Upper lobe of right lung (tissue), 1 donor: Measurements from ENCODE around the gene DUSP12. TPM values are rescaled to one million over a fixed set of nuclear protein-coding genes. Genes with fewer than 3 reads are reported as not detected.
"Not testable (repeated sequence)": the region's sequence is repeated elsewhere in the genome, so short reads cannot be mapped to it uniquely, and the experiment has no call there.

Source experiments
- ATAC-seq: fragments of 200-7000 bp; cut with Tn5 transposase; one replicate; pipeline ENCODE4 v1.9.1; 2020; ENCODE audit warnings: mild to moderate bottlenecking, moderate library complexity
- DNase-seq: peaks from one replicate; pipeline ENCODE4 v3.0.0-alpha.2; 2020
- H3K27ac ChIP-seq: fragments of 200-600 bp; one replicate; pipeline ENCODE4 v1.8.0; 2022
- H3K27me3 ChIP-seq: fragments of 200-600 bp; one replicate; pipeline ENCODE4 v1.8.0; 2022; ENCODE audit warnings: mild to moderate bottlenecking
- H3K36me3 ChIP-seq: fragments of 200-600 bp; one replicate; pipeline ENCODE4 v1.8.0; 2022
- H3K4me1 ChIP-seq: fragments of 200-600 bp; one replicate; pipeline ENCODE4 v1.8.0; 2022
- H3K4me3 ChIP-seq: fragments of 200-600 bp; one replicate; pipeline ENCODE4 v1.8.0; 2022; ENCODE audit warnings: mild to moderate bottlenecking
- H3K9me3 ChIP-seq: fragments of 200-600 bp; one replicate; pipeline ENCODE4 v1.8.0; 2022
- CTCF ChIP-seq: fragments of 200-600 bp; IDR thresholded peaks from one replicate; pipeline ENCODE4 v1.8.0; 2022; ENCODE audit warnings: antibody characterized with exemption
- intact Hi-C: fragments of 100-400 bp; cut with DNase I; formaldehyde crosslinking; loops from one replicate; pipeline ENCODE4 v1.11.0; 2022
- total RNA-seq: library from RNA; stranded (reverse); fragmentation: NEBNext Ultra II Directional; extraction: Animal tissue kit (Norgen Biotek cat#: 25700); gene quantifications from one replicate; pipeline ENCODE4 v1.2.1, GENCODE V29; 2021
- donor health status: DM: no; HTN: yes; CAD: no; lungs with severe emphysema.

DUSP12 gene
- total RNA-seq, 1 donor from 2014 or later = 19.3 TPM

DNA sequence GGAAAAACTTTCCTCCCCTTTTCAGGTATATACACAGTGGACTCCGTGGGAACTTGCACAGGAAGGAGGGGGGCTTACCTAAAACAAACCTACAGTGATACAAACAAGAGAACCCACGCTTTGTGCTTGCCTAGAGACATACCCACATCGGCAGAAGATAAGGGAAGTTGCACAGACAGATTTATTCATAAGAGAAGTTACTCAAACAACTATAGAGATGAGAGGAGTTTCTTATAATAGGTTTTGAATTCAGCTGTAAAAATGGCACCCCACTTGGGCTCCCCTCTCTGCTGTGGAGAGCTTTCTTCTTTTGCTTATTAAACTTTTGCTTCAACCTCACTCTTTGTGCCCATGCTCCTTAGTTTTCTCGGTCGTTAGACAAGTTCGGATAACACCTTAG lies 1.8 kb upstream of the DUSP12 start:
- H3K36me3 ChIP-seq = peaks cover 14% of the 10 kb centered on the region
- peaks cover 12% of the 10 kb centered on the region for H3K4me1 ChIP-seq
- H3K27ac ChIP-seq = no peak overlapping the region
- no peaks in the 10 kb centered on the region for H3K9me3 ChIP-seq
- DNase-seq (no peak), ATAC-seq (no peak)
- TF ChIP-seq CTCF = no peak
- intact Hi-C loops = loop anchor here (10.0 kb wide), 1 partner anchor 263 kb away; no protein-coding TSS in a partner anchor
- no peaks in the 10 kb centered on the region for H3K27me3 ChIP-seq
- H3K4me3 ChIP-seq = no peak overlapping the region

GRCh38 chr1:161763522-161764098 lies 14.0 kb downstream of the DUSP12 start:
- ATAC-seq = no peak
- peaks cover 15% of the 10 kb centered on the region for H3K4me1 ChIP-seq
- H3K36me3 ChIP-seq = peaks cover 4% of the 10 kb centered on the region
- intact Hi-C loops = no loop called here
- TF ChIP-seq CTCF = peak; percentile 56
- H3K27me3 ChIP-seq = no peaks in the 10 kb centered on the region
- H3K27ac ChIP-seq = no peak overlapping the region
- no peak for DNase-seq
- H3K9me3 ChIP-seq = no peaks in the 10 kb centered on the region
- H3K4me3 ChIP-seq = no peak overlapping the region

DNA sequence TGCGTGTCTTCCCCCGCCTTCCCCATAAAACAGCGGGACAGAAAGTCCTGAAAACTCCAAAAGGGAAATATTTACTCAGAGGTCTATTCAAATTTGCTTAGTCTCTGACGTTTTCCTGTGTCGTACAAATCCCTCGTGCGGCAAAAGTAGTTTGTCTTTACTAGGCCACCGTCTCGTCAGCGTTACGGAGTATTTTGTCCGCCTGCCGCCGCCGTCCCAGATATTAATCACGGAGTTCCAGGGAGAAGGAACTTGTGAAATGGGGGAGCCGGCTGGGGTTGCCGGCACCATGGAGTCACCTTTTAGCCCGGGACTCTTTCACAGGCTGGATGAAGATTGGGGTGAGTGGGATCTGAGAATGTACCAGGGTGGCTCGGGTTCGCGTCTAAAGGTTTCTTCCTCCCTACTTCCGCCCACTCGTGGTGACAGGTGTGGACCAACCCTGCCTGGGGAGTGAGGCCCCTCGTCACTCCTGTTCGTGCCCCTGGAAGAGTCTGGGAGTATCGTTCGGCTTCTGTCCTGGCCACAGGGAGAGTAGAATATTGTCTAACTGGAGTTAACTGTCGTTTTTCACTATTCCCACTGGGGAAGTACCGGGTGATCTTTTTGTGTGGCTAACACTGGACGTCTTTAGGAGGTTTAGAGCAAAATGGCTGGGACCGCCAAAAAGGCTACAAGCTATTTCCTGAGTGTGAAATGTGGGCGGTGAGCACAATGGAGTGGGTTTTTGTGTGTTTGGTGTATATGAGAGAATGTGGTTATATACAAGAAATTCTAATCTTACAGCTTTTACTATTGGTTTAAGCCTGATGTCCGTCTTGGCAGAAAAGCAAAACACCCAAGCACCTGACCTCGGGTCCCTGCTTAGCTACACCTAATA lies 16.8 kb downstream of the DUSP12 start, which contains the start of gene ATF6:
Gene ATF6, plus strand, starts transcription at position 219 of the 880 bp plus-strand sequence. Its CDS starts 41 bp downstream, at position 260.
- Histone ChIP-seq H3K4me3 (peak within 1 kb of the TSS; percentile 78), H3K36me3 (no peaks in the 10 kb centered on the region), H3K27ac (peak within 1 kb of the TSS; percentile 85), H3K4me1 (peaks cover 21% of the 10 kb centered on the region), H3K9me3 (no peaks in the 10 kb centered on the region), H3K27me3 (no peaks in the 10 kb centered on the region)
- DNase-seq (peak; percentile 92), ATAC-seq (peak; percentile 97)
- intact Hi-C loops = no loop called here
- TF ChIP-seq CTCF = no peak

DNA sequence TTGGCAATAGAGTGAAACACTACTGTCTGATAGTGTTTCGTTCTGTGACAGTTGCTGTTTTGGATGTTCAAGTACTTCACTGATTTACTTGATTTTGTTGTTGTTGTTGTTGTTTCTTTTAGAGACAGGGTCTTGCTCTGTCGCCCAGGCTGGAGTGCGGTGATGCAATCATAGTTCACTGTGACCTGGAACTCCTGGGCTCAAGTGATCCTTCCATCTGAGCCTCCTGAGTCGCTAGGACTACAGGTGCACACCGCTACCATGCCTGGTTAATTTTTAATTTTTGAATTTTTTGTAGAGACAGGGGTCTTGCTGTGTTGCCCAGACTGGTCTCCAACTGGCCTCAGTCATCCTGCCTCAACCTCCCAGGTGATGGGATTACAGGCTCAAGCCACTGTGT lies 18.9 kb downstream of the DUSP12 start:
- DNase-seq (no peak), ATAC-seq (no peak)
- H3K4me1 ChIP-seq = peaks cover 34% of the 10 kb centered on the region
- H3K9me3 ChIP-seq = no peaks in the 10 kb centered on the region
- intact Hi-C loops = no loop called here
- no peak for TF ChIP-seq CTCF
- no peak overlapping the region for H3K4me3 ChIP-seq
- no peaks in the 10 kb centered on the region for H3K36me3 ChIP-seq
- H3K27ac ChIP-seq = no peak overlapping the region
- no peaks in the 10 kb centered on the region for H3K27me3 ChIP-seq

DNA sequence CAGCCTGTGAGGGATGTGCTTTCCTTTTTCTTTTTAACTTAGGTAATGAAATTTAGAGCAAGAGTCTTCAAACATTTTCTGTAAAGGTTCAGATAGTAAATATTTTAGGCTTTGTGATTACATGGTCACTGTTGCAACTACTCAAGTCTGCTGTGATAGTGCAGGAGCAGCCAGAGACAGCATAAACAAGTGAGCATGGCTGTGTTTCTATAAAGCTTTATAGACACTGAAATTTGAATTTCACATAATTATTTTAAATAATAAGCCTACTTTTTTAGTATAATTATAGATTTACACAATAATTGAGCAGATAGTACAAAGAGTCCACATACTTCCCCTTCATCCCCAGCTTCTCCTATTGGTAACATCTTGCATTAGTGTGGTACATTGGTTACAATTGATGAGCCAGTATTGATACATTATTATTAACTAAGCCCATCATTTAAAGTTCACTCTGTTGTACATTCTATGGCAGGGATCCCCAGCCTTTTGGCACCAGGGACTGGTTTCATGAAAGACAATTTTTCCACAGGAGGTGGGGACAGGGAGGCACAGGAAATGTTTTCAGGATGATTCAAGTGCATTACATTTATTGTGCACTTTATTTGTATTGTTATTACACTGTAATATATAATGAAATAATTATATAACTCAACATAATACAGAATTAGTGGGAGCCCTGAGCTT lies 19.5 kb downstream of the DUSP12 start:
- no peak for ATAC-seq
- H3K4me3 ChIP-seq = no peak overlapping the region
- H3K27ac ChIP-seq = no peak overlapping the region
- H3K9me3 ChIP-seq = no peaks in the 10 kb centered on the region
- no peak for DNase-seq
- H3K4me1 ChIP-seq = peaks cover 34% of the 10 kb centered on the region
- H3K36me3 ChIP-seq = no peaks in the 10 kb centered on the region
- intact Hi-C loops = no loop called here
- no peak for TF ChIP-seq CTCF
- no peaks in the 10 kb centered on the region for H3K27me3 ChIP-seq

DNA sequence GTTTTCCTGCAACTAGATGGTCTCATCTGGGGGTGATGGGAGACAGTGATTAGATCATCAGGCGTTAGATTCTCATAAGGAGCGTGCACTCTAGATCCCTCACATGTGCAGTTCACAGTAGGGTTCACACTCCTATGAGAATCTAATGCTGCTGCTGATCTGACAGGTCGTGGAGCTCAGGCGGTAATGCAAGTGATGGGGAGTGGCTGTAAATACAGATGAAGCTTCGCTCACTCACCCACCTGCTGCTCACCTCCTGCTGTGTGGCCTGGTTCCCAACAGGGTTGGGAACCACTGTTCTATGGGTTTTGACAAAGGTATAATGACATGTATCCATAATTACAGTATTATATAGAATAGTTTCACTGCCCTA lies 20.1 kb downstream of the DUSP12 start:
- DNase-seq, H3K36me3 ChIP-seq, H3K4me3 ChIP-seq, ATAC-seq, H3K9me3 ChIP-seq, intact Hi-C loops, H3K27me3 ChIP-seq, H3K27ac ChIP-seq: not testable (repeated sequence)
- peaks cover 34% of the 10 kb centered on the region for H3K4me1 ChIP-seq
